Testis (tissue), 2 donors: ENCODE results near the gene C6orf58.

Source experiments
- CTCF ChIP-seq, 3 experiments: fragments of 450-650 bp in 2 of 3; fragments of 200-600 bp in 1 of 3; sonication (generic) in 1 of 3; IDR thresholded peaks; one replicate each; pipeline ENCODE4 v1.5.1; 2016 to 2019; ENCODE audit warnings: antibody characterized with exemption in 3 of 3, mild to moderate bottlenecking in 2 of 3, moderate library complexity in 1 of 3
- POLR2A ChIP-seq: fragments of 450-650 bp; IDR thresholded peaks from one replicate; pipeline ENCODE4 v1.6.1; 2017; ENCODE audit warnings: antibody characterized with exemption, mild to moderate bottlenecking, moderate library complexity

- TF ChIP-seq CTCF (IDR thresholded peaks at IDR 0.05) (no peak), POLR2A (no peak)
These were observed 1.9 kb downstream of the C6orf58 start for GRCh38 chr6:127578900-127579299.
